ENCODE data around the gene TAS1R3.

TAS1R3 gene

DNA sequence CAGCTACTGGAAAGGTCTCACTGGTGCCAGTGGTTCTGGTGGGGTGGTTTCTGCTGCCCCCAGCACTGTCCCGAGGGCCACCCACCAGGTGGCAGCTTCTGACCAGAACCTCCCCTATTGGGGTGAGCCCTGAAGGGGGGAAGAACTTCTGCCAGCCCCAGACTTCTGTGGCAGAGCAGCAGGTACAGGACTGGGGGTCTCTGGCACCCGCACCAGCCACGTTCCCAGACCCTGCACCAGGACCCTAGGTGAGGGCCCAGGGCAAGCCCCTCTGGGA lies 21.0 kb upstream of the TAS1R3 start:
- TF ChIP-seq GATA3 (IDR thresholded peaks at IDR 0.05; ENCODE audit: low read depth, low read length) (no peak), GATA2 (IDR thresholded peaks at IDR 0.05; ENCODE audit: low read depth, low read length) (no peak)

DNA sequence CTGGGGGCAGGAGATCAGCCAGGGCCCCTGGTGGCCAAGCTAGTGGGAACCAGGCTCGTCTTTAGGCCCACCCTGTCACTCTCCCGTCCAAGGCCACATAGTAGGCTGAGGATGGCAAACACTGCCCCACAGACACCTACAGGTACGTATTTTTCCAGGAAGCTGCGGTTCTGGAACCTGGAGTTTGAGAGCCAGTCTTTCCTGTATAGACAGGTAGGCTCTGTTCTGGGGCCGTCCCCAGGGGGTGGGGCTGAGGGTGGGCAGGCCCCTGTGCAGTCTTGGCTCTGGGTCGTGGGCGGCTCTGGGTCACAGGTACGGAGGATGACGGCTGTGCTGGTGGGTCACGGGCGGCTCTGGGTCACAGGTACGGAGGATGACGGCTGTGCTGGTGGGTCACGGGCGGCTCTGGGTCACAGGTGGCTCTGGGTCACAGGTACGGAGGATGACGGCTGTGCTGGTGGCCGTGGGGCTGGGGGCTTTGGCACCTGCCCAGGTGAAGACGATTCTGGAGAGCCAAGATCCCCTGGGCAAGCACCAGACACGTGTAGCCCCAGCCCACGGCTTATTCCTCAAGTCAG lies 20.5 kb upstream of the TAS1R3 start:
- TF ChIP-seq GATA2 (IDR thresholded peaks at IDR 0.05; ENCODE audit: low read depth, low read length) = no peak
- TF ChIP-seq GATA3 (IDR thresholded peaks at IDR 0.05; ENCODE audit: low read depth, low read length) = no peak

DNA sequence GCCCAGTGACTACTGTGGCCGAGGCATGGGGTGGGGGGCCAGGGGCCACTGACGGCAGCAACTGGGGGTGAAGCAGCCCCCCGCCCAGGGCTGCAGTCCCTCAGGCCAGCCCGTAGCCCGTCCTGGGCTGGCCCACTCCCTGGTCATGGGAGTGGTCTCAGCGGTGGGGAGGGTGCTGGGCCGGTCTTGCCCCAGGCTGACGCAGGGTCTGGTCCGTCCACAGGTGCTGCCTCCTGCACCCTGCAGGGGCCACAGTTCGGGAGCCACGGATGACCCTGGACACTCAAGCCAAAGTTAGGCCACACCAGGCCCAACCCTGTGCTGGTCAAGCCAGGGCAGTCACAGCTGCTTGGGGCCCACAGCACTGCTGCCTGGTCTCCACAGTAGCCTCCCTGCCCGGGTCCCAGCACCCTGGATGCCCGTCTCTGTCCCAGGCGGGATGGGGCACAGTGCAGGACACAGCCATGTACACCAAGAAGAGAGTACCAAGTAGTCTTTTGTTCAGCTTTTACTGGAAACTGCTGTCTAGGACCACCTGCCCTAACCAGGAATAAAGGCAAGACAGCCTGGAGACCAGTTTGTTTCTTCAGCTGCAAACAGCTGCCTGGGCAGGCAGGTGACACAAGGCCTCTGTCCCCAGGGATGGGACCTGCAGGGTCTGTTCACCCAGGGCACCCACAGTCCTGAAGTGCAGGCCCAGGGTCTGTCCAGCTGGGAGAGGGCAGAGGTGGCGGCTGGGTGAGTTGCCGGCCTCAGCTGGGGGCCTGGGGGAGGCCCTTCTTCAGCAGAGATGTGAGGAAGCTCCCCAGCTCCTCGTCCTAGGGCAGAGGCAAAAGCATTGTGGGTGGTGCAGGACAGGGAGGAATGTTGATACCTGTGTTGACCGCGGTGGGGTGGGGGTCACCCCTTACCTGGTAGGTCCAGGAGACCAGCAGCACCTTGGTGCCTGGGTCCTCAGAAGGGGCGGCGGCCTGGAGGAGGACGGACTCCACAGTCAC lies 19.7 kb upstream of the TAS1R3 start:
- TF ChIP-seq GATA3 (IDR thresholded peaks at IDR 0.05; ENCODE audit: low read depth, low read length) (no peak), GATA2 (IDR thresholded peaks at IDR 0.05; ENCODE audit: low read depth, low read length) (no peak)

DNA sequence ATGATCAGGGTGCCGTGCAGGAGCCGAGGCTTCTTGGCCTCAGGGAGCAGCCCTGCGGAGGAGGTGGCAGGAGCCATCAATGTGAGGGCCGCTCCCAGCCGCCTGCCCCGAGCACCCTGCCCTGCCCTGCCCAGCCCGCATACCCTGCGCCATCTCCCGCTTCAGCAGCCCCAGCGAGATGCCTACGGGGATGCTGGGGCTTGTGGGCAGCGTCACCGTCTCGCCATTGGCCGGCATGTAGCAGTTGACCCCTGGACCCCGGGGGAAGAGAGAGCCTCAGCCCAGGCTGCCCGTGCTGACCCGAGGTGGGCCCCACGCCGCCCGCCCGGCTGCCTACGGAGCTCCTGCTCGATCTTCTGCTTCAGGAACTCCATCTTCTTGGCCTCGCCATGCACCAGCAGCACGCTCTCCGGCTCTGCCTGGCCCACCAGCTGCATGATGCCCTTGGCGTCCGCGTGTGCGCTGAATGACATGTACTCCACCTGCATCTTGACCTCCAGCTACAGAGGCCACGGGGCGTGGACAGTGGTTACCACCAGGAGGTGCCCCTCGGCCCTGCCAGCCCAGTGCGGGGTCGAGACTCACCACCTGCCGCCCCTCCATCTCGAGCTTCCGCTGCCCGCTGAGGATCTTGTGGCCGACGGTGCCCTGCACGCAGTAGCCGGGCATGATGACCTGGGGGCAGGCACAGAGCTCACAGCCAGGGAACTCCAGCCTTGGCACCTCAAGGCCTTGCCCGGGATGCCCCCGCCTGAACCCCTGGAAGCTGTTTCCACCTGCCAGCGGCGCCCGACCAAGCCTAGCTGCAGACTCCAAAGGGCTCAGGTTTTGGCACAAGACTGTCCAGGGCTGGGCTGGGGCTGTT lies 18.4 kb upstream of the TAS1R3 start:
- TF ChIP-seq GATA2 (IDR thresholded peaks at IDR 0.05; ENCODE audit: low read depth, low read length) (no peak), GATA3 (IDR thresholded peaks at IDR 0.05; ENCODE audit: low read depth, low read length) (no peak)

DNA sequence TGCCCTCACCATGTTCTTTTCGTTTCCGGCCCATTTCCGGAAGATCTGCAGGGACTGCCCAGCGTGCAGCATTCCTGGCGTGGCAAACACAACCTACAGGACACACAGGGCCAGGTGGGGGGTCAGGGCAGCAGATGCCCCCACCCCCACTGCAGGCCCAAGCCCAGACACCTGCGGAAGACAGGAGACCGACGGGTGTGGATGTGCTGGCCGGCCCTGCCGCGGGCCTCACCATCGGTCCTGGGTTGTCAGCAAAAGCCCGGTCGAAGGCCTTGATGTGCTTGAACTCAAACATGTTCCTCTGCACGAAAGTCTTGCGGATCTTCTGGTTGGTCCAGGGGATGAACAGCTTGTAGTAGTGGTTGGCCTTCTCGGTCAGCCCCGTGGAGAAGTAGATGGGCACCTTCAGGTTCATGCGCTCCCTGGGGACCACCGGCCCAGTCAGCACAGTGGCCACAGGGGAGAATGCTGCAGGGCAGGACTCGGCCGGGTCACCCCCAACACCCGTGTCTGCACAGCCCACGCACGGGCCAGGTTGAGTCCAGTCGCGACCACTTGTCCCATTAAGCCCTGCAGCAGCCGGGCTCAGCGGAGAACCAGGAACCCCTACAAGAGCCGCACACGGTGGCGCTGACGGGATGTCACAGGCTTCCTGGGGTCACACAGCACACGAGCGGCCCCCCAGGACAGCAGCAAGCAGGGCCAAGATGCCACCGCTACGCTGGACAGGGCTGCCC lies 17.4 kb upstream of the TAS1R3 start:
- TF ChIP-seq GATA3 (IDR thresholded peaks at IDR 0.05; ENCODE audit: low read depth, low read length) (no peak), GATA2 (IDR thresholded peaks at IDR 0.05; ENCODE audit: low read depth, low read length) (no peak)

DNA sequence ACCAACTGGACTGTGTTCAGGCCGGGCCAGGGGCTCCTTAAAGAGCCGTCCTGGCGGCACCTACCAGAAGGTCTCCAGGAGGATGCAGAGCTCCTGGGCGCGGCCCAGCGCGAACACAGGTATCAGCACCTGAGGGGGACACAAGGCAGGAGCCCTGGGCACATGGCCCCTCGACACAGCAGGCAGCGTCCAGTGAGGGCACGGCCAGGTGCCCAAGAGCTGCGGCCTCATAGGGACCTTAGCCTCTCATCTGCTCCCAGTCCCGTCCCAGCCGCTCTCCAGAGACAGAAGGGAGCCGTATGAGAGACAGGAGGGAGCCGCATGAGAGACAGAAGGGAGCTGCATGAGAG lies 16.9 kb upstream of the TAS1R3 start:
- TF ChIP-seq GATA3 (IDR thresholded peaks at IDR 0.05; ENCODE audit: low read depth, low read length) = no peak
- no peak for TF ChIP-seq GATA2 (IDR thresholded peaks at IDR 0.05; ENCODE audit: low read depth, low read length)

DNA sequence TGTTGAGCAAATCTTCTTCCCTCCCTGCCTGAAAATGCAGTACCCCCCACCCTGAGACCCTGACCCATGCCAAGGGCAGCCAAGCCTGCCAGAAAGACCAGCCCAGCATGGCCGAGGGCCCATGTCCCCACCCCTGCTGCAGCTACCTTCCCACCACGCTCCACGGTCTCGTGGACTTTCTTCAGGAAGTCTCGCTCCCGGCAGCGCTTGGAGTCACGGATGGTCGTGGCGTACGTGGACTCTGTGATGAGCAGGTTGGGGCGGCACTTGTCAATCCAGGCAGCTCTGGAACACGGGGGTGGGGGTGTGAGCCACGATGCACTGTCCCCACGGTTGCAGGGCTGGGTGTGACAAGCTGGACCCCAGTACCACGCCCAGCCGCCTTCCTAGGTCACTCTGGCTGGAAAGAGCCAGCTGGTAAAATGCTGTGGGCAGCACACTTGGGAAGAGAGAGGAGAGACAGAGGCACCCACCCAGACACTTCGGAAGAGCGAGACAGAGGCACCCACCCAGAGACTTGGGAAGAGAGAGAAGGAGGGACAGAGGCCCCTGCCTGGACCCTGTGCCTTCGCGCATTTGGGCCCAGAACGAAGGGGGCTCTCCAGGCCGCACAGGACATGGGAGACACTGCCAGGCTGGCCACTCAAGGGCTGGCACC lies 16.3 kb upstream of the TAS1R3 start:
- TF ChIP-seq GATA2 (IDR thresholded peaks at IDR 0.05; ENCODE audit: low read depth, low read length) (no peak), GATA3 (IDR thresholded peaks at IDR 0.05; ENCODE audit: low read depth, low read length) (no peak)

DNA sequence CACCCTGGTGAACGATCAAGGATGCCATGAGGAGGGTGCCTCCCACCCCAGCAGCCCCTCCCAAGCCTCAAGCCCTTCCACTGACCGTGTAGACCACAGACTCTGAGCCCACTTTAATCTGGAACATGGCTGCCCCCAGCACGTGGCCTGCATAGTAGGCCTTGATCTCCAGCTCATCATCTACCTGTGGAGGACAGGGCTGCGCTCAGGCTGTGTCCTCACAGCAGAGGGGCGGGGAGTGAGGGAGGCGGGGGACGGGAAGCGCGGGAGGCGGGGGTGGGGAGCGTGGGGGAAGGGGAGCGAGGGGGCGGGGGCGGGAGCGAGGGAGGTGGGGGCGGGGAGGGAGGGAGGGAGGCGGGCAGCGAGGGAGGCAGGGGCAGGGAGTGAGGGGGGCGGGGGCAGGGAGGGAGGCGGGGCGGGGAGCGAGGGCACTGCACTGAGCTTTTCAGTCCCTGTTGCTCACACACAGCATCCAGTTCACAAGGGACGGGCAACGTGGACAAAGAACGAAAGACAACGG lies 15.6 kb upstream of the TAS1R3 start:
- TF ChIP-seq GATA3 (IDR thresholded peaks at IDR 0.05; ENCODE audit: low read depth, low read length) = no peak
- no peak for TF ChIP-seq GATA2 (IDR thresholded peaks at IDR 0.05; ENCODE audit: low read depth, low read length)

DNA sequence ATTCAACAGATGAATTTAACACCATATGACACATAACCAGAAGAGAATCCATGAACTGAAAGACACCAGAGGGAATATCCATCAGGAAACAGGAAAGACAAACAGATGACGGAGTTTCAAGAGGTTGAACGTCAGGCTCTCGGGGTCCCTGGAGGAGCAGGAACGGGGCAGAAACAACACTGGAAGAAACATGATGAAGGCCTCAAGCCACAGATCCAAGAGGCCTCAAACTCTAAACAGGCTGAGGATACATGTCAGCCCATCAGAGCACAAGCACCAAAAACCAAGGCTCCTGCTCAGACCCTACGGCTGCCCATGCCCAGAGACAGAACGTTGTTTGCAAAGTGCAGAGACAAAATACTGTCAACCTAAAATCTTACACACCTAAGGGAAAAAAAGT lies 13.7 kb upstream of the TAS1R3 start:
- TF ChIP-seq GATA2 (IDR thresholded peaks at IDR 0.05; ENCODE audit: low read depth, low read length) (no peak), GATA3 (IDR thresholded peaks at IDR 0.05; ENCODE audit: low read depth, low read length) (no peak)

- TF ChIP-seq GATA2 (IDR thresholded peaks at IDR 0.05; ENCODE audit: low read depth, low read length) (no peak), GATA3 (IDR thresholded peaks at IDR 0.05; ENCODE audit: low read depth, low read length) (no peak)
Measured at GRCh38 chr1:1318131-1318652, 12.9 kb upstream of the TAS1R3 start.

DNA sequence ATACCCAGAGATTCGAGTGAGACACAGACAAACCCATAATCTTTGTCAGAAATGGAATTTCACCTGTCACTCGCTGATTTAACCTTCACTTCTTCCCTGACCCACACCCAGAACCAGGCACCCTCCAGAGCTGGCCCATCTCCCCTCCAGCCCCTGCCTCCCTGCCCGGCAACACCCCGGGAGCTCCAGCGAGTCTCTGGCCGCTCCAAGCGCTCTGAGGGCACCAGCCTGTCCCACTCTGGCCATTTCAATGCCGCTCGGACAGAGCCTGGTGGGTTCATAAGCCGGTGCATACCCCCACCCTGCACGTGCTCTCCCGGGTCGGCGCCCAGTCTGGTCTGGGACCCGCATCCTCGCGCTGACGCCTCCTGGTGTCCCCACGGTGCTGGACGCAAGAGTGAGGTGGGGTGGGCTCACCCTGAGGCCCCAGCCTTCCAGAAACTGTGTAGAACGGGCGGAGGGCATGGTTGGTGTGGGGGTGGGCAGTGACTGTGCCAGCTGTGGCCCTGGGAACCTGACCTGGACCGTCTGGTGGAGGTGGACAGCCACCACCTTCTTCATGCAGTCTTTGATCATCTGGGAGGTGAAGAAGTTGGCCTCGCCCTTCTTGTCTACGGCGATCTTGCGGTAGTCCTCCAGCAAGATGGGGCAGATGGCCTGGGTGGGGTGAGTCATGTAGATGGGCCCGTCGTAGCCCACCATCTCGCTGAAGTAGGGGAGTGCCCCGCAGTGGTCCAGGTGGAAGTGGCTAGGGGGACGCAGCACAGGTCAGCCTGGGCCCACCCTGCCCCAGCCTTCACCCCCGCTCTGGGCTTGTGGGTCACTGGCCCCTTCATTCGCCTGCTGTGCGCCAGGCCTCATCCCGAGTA lies 12.1 kb upstream of the TAS1R3 start:
- TF ChIP-seq GATA2 (IDR thresholded peaks at IDR 0.05; ENCODE audit: low read depth, low read length) (no peak), GATA3 (IDR thresholded peaks at IDR 0.05; ENCODE audit: low read depth, low read length) (no peak)

GRCh38 chr1:1319646-1319941 lies 11.5 kb upstream of the TAS1R3 start:
- no peak for TF ChIP-seq GATA3 (IDR thresholded peaks at IDR 0.05; ENCODE audit: low read depth, low read length)
- TF ChIP-seq GATA2 (IDR thresholded peaks at IDR 0.05; ENCODE audit: low read depth, low read length) = no peak
